HepG2 (cell line): ENCODE results near the gene CSNK2A2. TPM values are rescaled to one million over a fixed set of nuclear protein-coding genes. Genes with fewer than 3 reads are reported as not detected.

Experiments used
- AHR ChIP-seq: IDR thresholded peaks from 2 replicates; pipeline ENCODE4 v1.6.1; 2018; ENCODE audit warnings: missing genetic modification reagents, missing compliant biosample characterization
- GFI1 ChIP-seq: sonication (generic); formaldehyde crosslinking; IDR thresholded peaks from 2 replicates; pipeline ENCODE4 v1.5.0; 2020; ENCODE audit warnings: missing genetic modification reagents, mild to moderate bottlenecking, borderline replicate concordance
- MEF2D ChIP-seq: sonication (generic); formaldehyde crosslinking; IDR thresholded peaks from 2 replicates; pipeline ENCODE4 v1.5.1; 2020; ENCODE audit warnings: mild to moderate bottlenecking, missing genetic modification reagents
- MIER3 ChIP-seq: IDR thresholded peaks from 2 replicates; pipeline ENCODE4 v1.6.1; 2016; ENCODE audit warnings: missing compliant biosample characterization, borderline replicate concordance
- NBN ChIP-seq: fragments of 450-650 bp; conservative IDR thresholded peaks from 2 replicates; pipeline ENCODE4 v1.6.1; 2017
- NFIB ChIP-seq: sonication (generic); formaldehyde crosslinking; IDR thresholded peaks from 2 replicates; pipeline ENCODE4 v1.9.0; 2021; ENCODE audit warnings: missing genetic modification reagents, mild to moderate bottlenecking, borderline replicate concordance
- RARG ChIP-seq: sonication (generic); formaldehyde crosslinking; IDR thresholded peaks from 2 replicates; pipeline ENCODE4 v1.4.0; 2020; ENCODE audit warnings: low read depth, mild to moderate bottlenecking, missing genetic modification reagents
- RBFOX2 ChIP-seq: fragments of 200-400 bp; formaldehyde crosslinking; IDR thresholded peaks from 2 replicates; pipeline ENCODE4 v1.6.1; 2017; ENCODE audit warnings: low read depth, mild to moderate bottlenecking, low read length
- SKI ChIP-seq: fragments of 450-650 bp; IDR thresholded peaks from one replicate; pipeline ENCODE4 v1.6.1; 2018; ENCODE audit warnings: mild to moderate bottlenecking; ENCODE audit not compliant: partially characterized antibody
- SNRNP70 ChIP-seq: fragments of 200-400 bp; formaldehyde crosslinking; IDR thresholded peaks from 2 replicates; pipeline ENCODE4 v1.6.1; 2017; ENCODE audit warnings: mild to moderate bottlenecking, low read depth, low read length, moderate library complexity
- U2AF1 ChIP-seq: fragments of 200-400 bp; formaldehyde crosslinking; optimal IDR thresholded peaks from 2 replicates; pipeline ENCODE3; 2017; ENCODE audit warnings: mild to moderate bottlenecking, low read depth, low read length
- ZNF124 ChIP-seq: sonication (generic); formaldehyde crosslinking; IDR thresholded peaks from 2 replicates; pipeline ENCODE4 v1.4.0; 2020; ENCODE audit warnings: missing genetic modification reagents
- ZNF468 ChIP-seq: sonication (generic); formaldehyde crosslinking; IDR thresholded peaks from 2 replicates; pipeline ENCODE4 v1.8.0; 2022; ENCODE audit warnings: mild to moderate bottlenecking, moderate library complexity, missing genetic modification reagents
- ZNF547 ChIP-seq: sonication (generic); formaldehyde crosslinking; IDR thresholded peaks from 2 replicates; pipeline ENCODE4 v1.5.1; 2020; ENCODE audit warnings: mild to moderate bottlenecking, missing genetic modification reagents
- ZNF75D ChIP-seq: sonication (generic); formaldehyde crosslinking; IDR thresholded peaks from 2 replicates; pipeline ENCODE4 v1.8.1; 2023; ENCODE audit warnings: missing genetic modification reagents, mild to moderate bottlenecking, borderline replicate concordance
- polyA plus RNA-seq, 8 experiments: library from polyadenylated mRNA; depleted of rRNA in 3 of 8; stranded (reverse) in 7 of 8; unstranded in 1 of 8; fragments of >200 nt; fragmentation: Illumina TruSeq in 4 of 8; extraction: Trizol in 4 of 8; gene quantifications; 2 replicates each; pipeline versions ENCODE4 v1.2.1 to v1.2.3, GENCODE V29; 2011 to 2016; ENCODE audit warnings: low read depth in 4 of 8, missing spikeins in 1 of 8, mixed read lengths in 1 of 8; ENCODE audit not compliant: insufficient read depth in 1 of 8
- total RNA-seq, 5 experiments: library from RNA; depleted of rRNA; stranded (reverse); fragments of >200 nt; fragmentation: Illumina TruSeq; extraction: Trizol; gene quantifications; 2 replicates each; pipeline ENCODE4 v1.2.3, GENCODE V29; 2016; ENCODE audit warnings: low read depth in 1 of 5
- TF ChIP-seq, protein P1 (sequence below): sonication (generic); formaldehyde crosslinking; IDR thresholded peaks from 2 replicates; pipeline ENCODE4 v1.9.0; 2021; ENCODE audit warnings: missing genetic modification reagents, mild to moderate bottlenecking, borderline replicate concordance
- TF ChIP-seq, protein P2 (sequence below), 2 experiments: fragments of 450-650 bp in 1 of 2; sonication (generic) in 1 of 2; formaldehyde crosslinking in 1 of 2; IDR thresholded peaks; 2 replicates each; pipeline versions ENCODE4 v1.6.1 to v1.8.0; 2016 to 2022; ENCODE audit warnings: antibody characterized with exemption in 1 of 2, mild to moderate bottlenecking in 1 of 2, missing genetic modification reagents in 1 of 2

The CSNK2A2 gene
- total and polyA plus RNA-seq, 2 of the 13 experiments (the other 11 are each of a cell fraction or from before 2014, with no cell fraction given): 46.4 to 56.9 TPM

- TF ChIP-seq, protein P1, sequence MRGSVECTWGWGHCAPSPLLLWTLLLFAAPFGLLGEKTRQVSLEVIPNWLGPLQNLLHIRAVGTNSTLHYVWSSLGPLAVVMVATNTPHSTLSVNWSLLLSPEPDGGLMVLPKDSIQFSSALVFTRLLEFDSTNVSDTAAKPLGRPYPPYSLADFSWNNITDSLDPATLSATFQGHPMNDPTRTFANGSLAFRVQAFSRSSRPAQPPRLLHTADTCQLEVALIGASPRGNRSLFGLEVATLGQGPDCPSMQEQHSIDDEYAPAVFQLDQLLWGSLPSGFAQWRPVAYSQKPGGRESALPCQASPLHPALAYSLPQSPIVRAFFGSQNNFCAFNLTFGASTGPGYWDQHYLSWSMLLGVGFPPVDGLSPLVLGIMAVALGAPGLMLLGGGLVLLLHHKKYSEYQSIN (CRISPR knock-in tag): no peak
- TF ChIP-seq ZNF124 (CRISPR knock-in tag): peak; percentile 92; the same call in 1 of the 2 replicates
- peak; percentile 98 for TF ChIP-seq U2AF1
- no peak for TF ChIP-seq RARG (CRISPR knock-in tag)
- peak; percentile 87 for TF ChIP-seq SKI
- no peak for TF ChIP-seq ZNF75D
- no peak for TF ChIP-seq SNRNP70
- TF ChIP-seq MIER3 (CRISPR knock-in tag): peak; percentile 90
- TF ChIP-seq AHR: 0 out of 2 replicates have a peak, but pooled peaks have one; percentile 63
- TF ChIP-seq, protein P2, sequence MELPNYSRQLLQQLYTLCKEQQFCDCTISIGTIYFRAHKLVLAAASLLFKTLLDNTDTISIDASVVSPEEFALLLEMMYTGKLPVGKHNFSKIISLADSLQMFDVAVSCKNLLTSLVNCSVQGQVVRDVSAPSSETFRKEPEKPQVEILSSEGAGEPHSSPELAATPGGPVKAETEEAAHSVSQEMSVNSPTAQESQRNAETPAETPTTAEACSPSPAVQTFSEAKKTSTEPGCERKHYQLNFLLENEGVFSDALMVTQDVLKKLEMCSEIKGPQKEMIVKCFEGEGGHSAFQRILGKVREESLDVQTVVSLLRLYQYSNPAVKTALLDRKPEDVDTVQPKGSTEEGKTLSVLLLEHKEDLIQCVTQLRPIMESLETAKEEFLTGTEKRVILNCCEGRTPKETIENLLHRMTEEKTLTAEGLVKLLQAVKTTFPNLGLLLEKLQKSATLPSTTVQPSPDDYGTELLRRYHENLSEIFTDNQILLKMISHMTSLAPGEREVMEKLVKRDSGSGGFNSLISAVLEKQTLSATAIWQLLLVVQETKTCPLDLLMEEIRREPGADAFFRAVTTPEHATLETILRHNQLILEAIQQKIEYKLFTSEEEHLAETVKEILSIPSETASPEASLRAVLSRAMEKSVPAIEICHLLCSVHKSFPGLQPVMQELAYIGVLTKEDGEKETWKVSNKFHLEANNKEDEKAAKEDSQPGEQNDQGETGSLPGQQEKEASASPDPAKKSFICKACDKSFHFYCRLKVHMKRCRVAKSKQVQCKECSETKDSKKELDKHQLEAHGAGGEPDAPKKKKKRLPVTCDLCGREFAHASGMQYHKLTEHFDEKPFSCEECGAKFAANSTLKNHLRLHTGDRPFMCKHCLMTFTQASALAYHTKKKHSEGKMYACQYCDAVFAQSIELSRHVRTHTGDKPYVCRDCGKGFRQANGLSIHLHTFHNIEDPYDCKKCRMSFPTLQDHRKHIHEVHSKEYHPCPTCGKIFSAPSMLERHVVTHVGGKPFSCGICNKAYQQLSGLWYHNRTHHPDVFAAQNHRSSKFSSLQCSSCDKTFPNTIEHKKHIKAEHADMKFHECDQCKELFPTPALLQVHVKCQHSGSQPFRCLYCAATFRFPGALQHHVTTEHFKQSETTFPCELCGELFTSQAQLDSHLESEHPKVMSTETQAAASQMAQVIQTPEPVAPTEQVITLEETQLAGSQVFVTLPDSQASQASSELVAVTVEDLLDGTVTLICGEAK (IDR thresholded peaks at IDR 0.05): peak; percentile 24; the same call in 1 of the 2 replicates
- TF ChIP-seq, protein P2 (CRISPR knock-in tag; IDR thresholded peaks at IDR 0.05): peak; percentile 85
- peak; percentile 93 for TF ChIP-seq ZNF547 (CRISPR knock-in tag)
- peak; percentile 93 for TF ChIP-seq RBFOX2
- no peak for TF ChIP-seq NBN
- TF ChIP-seq NFIB (CRISPR knock-in tag): no peak
- peak; percentile 93 for TF ChIP-seq MEF2D (CRISPR knock-in tag)
- TF ChIP-seq GFI1 (CRISPR knock-in tag): peak; percentile 75; the same call in 1 of the 2 replicates
- no peak for TF ChIP-seq ZNF468 (CRISPR knock-in tag)
Measured at GRCh38 chr16:58129097-58129936, 68.6 kb downstream of the CSNK2A2 start, which contains the start of gene CFAP20 (continued).
